ENCODE results near the gene TRIO. TPM values are rescaled to one million over a fixed set of nuclear protein-coding genes. Genes with fewer than 3 reads are reported as not detected.

The TRIO gene
- polyA plus RNA-seq, 1 experiment: 176 TPM

DNA sequence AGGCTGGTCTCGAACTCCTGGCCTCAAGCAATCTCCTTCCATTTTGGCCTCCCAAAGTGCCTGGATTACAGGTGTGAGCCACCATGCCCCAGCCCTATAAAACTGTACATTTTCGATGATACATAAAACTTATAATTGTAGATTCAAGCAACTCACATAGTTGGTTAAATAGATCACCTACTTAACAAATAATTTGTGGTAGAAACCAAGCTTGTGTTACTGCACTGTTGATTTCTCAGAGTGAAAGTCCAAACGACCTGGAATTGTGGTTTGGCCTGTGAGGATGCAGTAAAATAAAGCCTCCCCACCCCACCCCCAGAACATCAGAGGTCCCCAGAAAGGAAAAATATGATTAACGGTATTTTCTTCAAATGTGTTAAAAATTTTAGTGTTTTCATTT is 92.7 kb downstream of the TRIO start:
- POLR2A ChIA-PET: no interaction called here
- no peaks in the 10 kb centered on the region for H3K36me3 ChIP-seq (ENCODE audit: control insufficient read depth, insufficient read depth, low read length)
- TF ChIP-seq, protein P1, sequence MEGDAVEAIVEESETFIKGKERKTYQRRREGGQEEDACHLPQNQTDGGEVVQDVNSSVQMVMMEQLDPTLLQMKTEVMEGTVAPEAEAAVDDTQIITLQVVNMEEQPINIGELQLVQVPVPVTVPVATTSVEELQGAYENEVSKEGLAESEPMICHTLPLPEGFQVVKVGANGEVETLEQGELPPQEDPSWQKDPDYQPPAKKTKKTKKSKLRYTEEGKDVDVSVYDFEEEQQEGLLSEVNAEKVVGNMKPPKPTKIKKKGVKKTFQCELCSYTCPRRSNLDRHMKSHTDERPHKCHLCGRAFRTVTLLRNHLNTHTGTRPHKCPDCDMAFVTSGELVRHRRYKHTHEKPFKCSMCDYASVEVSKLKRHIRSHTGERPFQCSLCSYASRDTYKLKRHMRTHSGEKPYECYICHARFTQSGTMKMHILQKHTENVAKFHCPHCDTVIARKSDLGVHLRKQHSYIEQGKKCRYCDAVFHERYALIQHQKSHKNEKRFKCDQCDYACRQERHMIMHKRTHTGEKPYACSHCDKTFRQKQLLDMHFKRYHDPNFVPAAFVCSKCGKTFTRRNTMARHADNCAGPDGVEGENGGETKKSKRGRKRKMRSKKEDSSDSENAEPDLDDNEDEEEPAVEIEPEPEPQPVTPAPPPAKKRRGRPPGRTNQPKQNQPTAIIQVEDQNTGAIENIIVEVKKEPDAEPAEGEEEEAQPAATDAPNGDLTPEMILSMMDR (IDR thresholded peaks at IDR 0.05; ENCODE audit: insufficient read depth, low read depth, low read length): no peak
- no peak overlapping the region for H3K4me3 ChIP-seq (ENCODE audit: low read depth, low read length)
- H3K27me3 ChIP-seq (ENCODE audit: control insufficient read depth, insufficient read depth, low read length): no peaks in the 10 kb centered on the region
- CTCF ChIA-PET: interaction anchor here (1.2 kb wide), 1 partner anchor 14 kb away, joined by 3 read pairs; no protein-coding TSS in a partner anchor
- no peak for DNase-seq (ENCODE audit: low read depth)

DNA sequence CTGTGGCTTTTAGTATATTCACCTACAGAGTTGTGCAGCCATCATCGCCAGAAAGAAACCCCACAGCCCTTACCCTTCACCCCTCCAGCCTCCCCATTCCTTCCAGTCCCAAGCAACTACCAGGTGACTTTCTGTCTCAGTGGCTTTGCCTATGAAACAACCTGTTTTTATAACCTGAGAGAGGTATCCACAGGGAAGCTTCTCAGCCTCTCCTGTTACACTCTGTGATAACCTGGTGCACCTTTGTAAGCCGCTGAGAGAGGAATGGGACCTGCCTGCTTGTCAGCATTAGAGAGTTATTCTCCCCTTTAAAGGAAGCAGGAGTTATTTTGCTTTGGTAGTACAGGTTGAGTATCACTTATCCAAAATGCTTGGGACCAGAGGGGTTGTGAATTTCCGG is 93.6 kb downstream of the TRIO start:
- POLR2A ChIA-PET: no interaction called here

DNA sequence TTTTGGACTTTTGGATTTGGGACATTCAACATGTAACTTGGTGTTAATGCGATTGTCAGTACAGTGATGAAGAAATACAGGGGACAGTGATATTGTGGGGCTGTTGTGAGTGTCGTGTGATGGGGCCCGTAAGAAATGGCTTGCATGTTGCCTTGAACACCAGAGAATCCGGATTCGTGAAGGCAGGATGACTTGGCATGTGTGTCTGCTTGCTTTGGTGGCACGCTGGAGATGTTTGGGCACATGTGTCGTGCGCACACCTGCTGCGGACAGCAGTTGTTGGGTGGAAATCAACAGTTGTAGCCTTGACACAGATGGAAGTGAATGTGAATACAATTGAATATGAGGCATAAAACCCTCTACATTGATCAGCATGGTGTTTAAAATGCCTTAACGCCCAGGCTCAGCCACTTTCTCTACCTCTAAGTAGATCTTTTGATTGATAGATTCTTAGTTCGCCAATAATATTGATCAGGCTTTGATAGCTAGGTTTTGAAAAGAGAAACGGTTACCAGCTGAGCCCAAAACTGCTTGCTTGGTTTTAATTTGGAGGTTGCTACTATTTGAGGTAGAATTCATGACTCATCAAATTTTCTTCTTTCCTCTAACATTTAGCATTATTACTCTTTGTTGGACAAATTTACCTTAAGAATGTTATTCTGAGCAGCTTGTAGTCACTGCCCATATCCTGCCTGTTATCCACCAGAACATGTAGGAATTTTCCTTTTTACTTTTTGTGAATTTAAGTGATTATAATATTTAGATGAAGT is 94.4 kb downstream of the TRIO start:
- POLR2A ChIA-PET: no interaction called here
- no peak for DNase-seq (ENCODE audit: low read depth)
- Histone ChIP-seq H3K4me3 (ENCODE audit: low read depth, low read length) (no peak overlapping the region), H3K36me3 (ENCODE audit: control insufficient read depth, insufficient read depth, low read length) (no peaks in the 10 kb centered on the region), H3K27me3 (ENCODE audit: control insufficient read depth, insufficient read depth, low read length) (no peaks in the 10 kb centered on the region)
- CTCF ChIA-PET: interaction anchor here (0.8 kb wide), 1 partner anchor 23 kb away, joined by 3 read pairs; no protein-coding TSS in a partner anchor
- TF ChIP-seq, protein P1 (IDR thresholded peaks at IDR 0.05; ENCODE audit: insufficient read depth, low read depth, low read length): no peak

More for the DNA sequence above, 93.6 kb downstream of the TRIO start:
- no peak for DNase-seq (ENCODE audit: low read depth)
- TF ChIP-seq, protein P1 (IDR thresholded peaks at IDR 0.05; ENCODE audit: insufficient read depth, low read depth, low read length): no peak
- Histone ChIP-seq H3K36me3 (ENCODE audit: control insufficient read depth, insufficient read depth, low read length) (no peaks in the 10 kb centered on the region), H3K4me3 (ENCODE audit: low read depth, low read length) (no peak overlapping the region), H3K27me3 (ENCODE audit: control insufficient read depth, insufficient read depth, low read length) (no peaks in the 10 kb centered on the region)
- CTCF ChIA-PET: no interaction called here

DNA sequence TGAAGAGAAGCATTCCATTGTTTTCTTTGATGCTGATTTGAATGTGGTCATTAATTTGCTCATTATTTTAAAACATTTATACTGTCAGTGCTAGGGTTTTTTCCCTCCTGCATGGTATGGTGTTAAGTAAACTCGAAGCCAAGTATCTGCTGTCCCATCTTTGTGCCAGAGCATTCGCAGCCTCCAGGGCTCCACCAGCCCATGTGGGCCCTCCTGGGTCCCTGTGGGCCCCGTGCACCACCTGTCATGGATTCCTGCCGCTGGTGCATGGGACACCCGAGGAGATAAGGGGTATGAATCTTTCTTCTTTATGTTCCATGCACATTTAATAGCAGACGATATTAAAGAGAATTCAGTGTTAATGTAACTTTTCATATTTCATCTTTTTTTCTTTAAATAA is 95.1 kb downstream of the TRIO start:
- CTCF ChIA-PET: interaction anchor here (0.8 kb wide), 1 partner anchor 22 kb away, joined by 3 read pairs; no protein-coding TSS in a partner anchor
- no peaks in the 10 kb centered on the region for H3K36me3 ChIP-seq (ENCODE audit: control insufficient read depth, insufficient read depth, low read length)
- DNase-seq (ENCODE audit: low read depth): no peak
- no peaks in the 10 kb centered on the region for H3K27me3 ChIP-seq (ENCODE audit: control insufficient read depth, insufficient read depth, low read length)
- H3K4me3 ChIP-seq (ENCODE audit: low read depth, low read length): no peak overlapping the region
- POLR2A ChIA-PET: no interaction called here
- TF ChIP-seq, protein P1 (IDR thresholded peaks at IDR 0.05; ENCODE audit: insufficient read depth, low read depth, low read length): no peak

DNA sequence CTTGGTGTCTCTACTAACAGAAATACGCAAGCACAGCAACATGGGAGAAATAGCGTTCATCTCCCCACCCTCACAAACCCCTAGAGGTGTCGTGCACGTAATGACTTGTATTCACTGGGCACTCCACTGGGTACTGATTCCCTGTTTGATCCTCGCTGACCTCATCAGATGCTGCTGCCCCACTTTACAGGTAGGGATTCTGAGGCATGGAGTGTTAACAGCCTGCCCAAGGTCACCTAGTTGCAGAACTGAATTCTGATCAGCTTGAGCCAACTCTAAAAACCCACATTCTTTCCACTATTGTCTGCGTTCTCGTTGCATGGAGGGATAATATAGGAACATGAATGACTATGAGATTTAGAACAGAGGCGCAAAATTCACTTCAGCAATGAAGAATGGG is 96.3 kb downstream of the TRIO start:
- no peak for DNase-seq (ENCODE audit: low read depth)
- ChIA-PET CTCF (interaction anchor here (1.3 kb wide), 1 partner anchor 133 kb away, joined by 3 read pairs; no protein-coding TSS in a partner anchor), POLR2A (no interaction called here)
- H3K27me3 ChIP-seq (ENCODE audit: control insufficient read depth, insufficient read depth, low read length): no peaks in the 10 kb centered on the region
- TF ChIP-seq, protein P1 (IDR thresholded peaks at IDR 0.05; ENCODE audit: insufficient read depth, low read depth, low read length): no peak
- H3K36me3 ChIP-seq (ENCODE audit: control insufficient read depth, insufficient read depth, low read length): no peaks in the 10 kb centered on the region
- H3K4me3 ChIP-seq (ENCODE audit: low read depth, low read length): no peak overlapping the region

Measured in BJ (cell line).